HepG2 (cell line): ENCODE data around the gene BTN1A1. TPM values are rescaled to one million over a fixed set of nuclear protein-coding genes. Genes with fewer than 3 reads are reported as not detected.

Source experiments
- ARNTL ChIP-seq: sonication (generic); formaldehyde crosslinking; IDR thresholded peaks from 2 replicates; pipeline ENCODE4 v1.4.0; 2020; ENCODE audit warnings: mild to moderate bottlenecking, missing genetic modification reagents
- CHCHD3 ChIP-seq: sonication (generic); formaldehyde crosslinking; IDR thresholded peaks from 2 replicates; pipeline ENCODE4 v1.8.0; 2022; ENCODE audit warnings: mild to moderate bottlenecking, missing genetic modification reagents, moderate library complexity
- MBD4 ChIP-seq: IDR thresholded peaks from 2 replicates; pipeline ENCODE4 v1.6.1; 2012; ENCODE audit warnings: low read length, inconsistent platforms, borderline replicate concordance
- THAP9 ChIP-seq: sonication (generic); formaldehyde crosslinking; IDR thresholded peaks from 2 replicates; pipeline ENCODE4; 2020; ENCODE audit warnings: missing genetic modification reagents, mild to moderate bottlenecking, borderline replicate concordance
- YY1 ChIP-seq: IDR thresholded peaks from 2 replicates; pipeline ENCODE4 v1.6.1; 2011; ENCODE audit warnings: low read length, low read depth, moderate library complexity, mild to moderate bottlenecking; ENCODE audit not compliant: insufficient read depth, insufficient replicate concordance
- ZBTB3 ChIP-seq: sonication (generic); formaldehyde crosslinking; IDR thresholded peaks from 2 replicates; pipeline ENCODE4 v1.4.0; 2020; ENCODE audit warnings: low read depth, mild to moderate bottlenecking, moderate library complexity, missing genetic modification reagents, borderline replicate concordance
- ZIK1 ChIP-seq: sonication (generic); formaldehyde crosslinking; IDR thresholded peaks from 2 replicates; pipeline ENCODE4 v1.5.0; 2020; ENCODE audit warnings: mild to moderate bottlenecking, low read depth, missing genetic modification reagents, borderline replicate concordance
- ZNF136 ChIP-seq: sonication (generic); formaldehyde crosslinking; IDR thresholded peaks from 2 replicates; pipeline ENCODE4 v1.8.1; 2022; ENCODE audit warnings: low read depth, mild to moderate bottlenecking, moderate library complexity, missing genetic modification reagents
- ZNF407 ChIP-seq: sonication (generic); formaldehyde crosslinking; IDR thresholded peaks from one replicate; pipeline ENCODE4 v1.5.1; 2020; ENCODE audit warnings: mild to moderate bottlenecking, missing genetic modification reagents; ENCODE audit errors: not compliant biosample characterization
- ZNF567 ChIP-seq: sonication (generic); formaldehyde crosslinking; IDR thresholded peaks from 2 replicates; pipeline ENCODE4 v1.8.1; 2023; ENCODE audit warnings: mild to moderate bottlenecking, missing genetic modification reagents, borderline replicate concordance
- ZNF576 ChIP-seq: sonication (generic); formaldehyde crosslinking; IDR thresholded peaks from 2 replicates; pipeline ENCODE4 v1.4.0; 2020; ENCODE audit warnings: mild to moderate bottlenecking, missing genetic modification reagents
- polyA plus RNA-seq, 8 experiments: library from polyadenylated mRNA; depleted of rRNA in 3 of 8; stranded (reverse) in 7 of 8; unstranded in 1 of 8; fragments of >200 nt; fragmentation: Illumina TruSeq in 4 of 8; extraction: Trizol in 4 of 8; gene quantifications; 2 replicates each; pipeline versions ENCODE4 v1.2.1 to v1.2.3, GENCODE V29; 2011 to 2016; ENCODE audit warnings: low read depth in 4 of 8, missing spikeins in 1 of 8, mixed read lengths in 1 of 8; ENCODE audit not compliant: insufficient read depth in 1 of 8
- total RNA-seq, 5 experiments: library from RNA; depleted of rRNA; stranded (reverse); fragments of >200 nt; fragmentation: Illumina TruSeq; extraction: Trizol; gene quantifications; 2 replicates each; pipeline ENCODE4 v1.2.3, GENCODE V29; 2016; ENCODE audit warnings: low read depth in 1 of 5
- TF ChIP-seq, protein P1 (sequence below): IDR thresholded peaks from 2 replicates; pipeline ENCODE4 v1.6.1; 2012; ENCODE audit warnings: low read length, improper control_type of control experiment

The BTN1A1 gene
- total and polyA plus RNA-seq, 2 of the 13 experiments (the other 11 are each of a cell fraction or from before 2014, with no cell fraction given) = 0.04 TPM; not detected in 1

- TF ChIP-seq, protein P1, sequence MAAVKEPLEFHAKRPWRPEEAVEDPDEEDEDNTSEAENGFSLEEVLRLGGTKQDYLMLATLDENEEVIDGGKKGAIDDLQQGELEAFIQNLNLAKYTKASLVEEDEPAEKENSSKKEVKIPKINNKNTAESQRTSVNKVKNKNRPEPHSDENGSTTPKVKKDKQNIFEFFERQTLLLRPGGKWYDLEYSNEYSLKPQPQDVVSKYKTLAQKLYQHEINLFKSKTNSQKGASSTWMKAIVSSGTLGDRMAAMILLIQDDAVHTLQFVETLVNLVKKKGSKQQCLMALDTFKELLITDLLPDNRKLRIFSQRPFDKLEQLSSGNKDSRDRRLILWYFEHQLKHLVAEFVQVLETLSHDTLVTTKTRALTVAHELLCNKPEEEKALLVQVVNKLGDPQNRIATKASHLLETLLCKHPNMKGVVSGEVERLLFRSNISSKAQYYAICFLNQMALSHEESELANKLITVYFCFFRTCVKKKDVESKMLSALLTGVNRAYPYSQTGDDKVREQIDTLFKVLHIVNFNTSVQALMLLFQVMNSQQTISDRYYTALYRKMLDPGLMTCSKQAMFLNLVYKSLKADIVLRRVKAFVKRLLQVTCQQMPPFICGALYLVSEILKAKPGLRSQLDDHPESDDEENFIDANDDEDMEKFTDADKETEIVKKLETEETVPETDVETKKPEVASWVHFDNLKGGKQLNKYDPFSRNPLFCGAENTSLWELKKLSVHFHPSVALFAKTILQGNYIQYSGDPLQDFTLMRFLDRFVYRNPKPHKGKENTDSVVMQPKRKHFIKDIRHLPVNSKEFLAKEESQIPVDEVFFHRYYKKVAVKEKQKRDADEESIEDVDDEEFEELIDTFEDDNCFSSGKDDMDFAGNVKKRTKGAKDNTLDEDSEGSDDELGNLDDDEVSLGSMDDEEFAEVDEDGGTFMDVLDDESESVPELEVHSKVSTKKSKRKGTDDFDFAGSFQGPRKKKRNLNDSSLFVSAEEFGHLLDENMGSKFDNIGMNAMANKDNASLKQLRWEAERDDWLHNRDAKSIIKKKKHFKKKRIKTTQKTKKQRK = no peak
- TF ChIP-seq YY1 (peak; percentile 88), CHCHD3 (no peak), ARNTL (peak; percentile 67; the same call in 1 of the 2 replicates), ZBTB3 (CRISPR knock-in tag) (0 out of 2 replicates have a peak, but pooled peaks have one; percentile 7), ZNF576 (CRISPR knock-in tag) (peak; percentile 84; the same call in 1 of the 2 replicates), ZNF567 (CRISPR knock-in tag) (peak; percentile 33; the same call in 1 of the 2 replicates), ZNF407 (CRISPR knock-in tag) (peak; percentile 28), ZNF136 (CRISPR knock-in tag) (peak; percentile 61; the same call in 1 of the 2 replicates), THAP9 (CRISPR knock-in tag) (peak; percentile 67; the same call in 1 of the 2 replicates), ZIK1 (CRISPR knock-in tag) (0 out of 2 replicates have a peak, but pooled peaks have one; percentile 30), MBD4 (0 out of 2 replicates have a peak, but pooled peaks have one; percentile 25)
These were observed 37.2 kb downstream of the BTN1A1 start (continued) for GRCh38 chr6:26537160-26537845.
